HEK293 (cell line): ENCODE measurements around the gene HPF1.

Experiments used
- CTCF ChIA-PET: fragments of 350-600 bp; formaldehyde crosslinking; extraction: SDS; loops from one replicate; lab custom pipeline; 2021; ENCODE audit warnings: antibody characterized with exemption; lab: Yijun Ruan, JAX
- POLR2A ChIA-PET: fragments of 300-600 bp; formaldehyde crosslinking; extraction: SDS; loops from one replicate; lab custom pipeline; 2020; ENCODE audit warnings: antibody characterized with exemption, inconsistent platforms; lab: Yijun Ruan, JAX
- H3K27ac ChIP-seq: fragments of 200-500 bp; sonication (Bioruptor generic); 2 replicates; pipeline ENCODE4 v1.5.1; 2014; ENCODE audit warnings: low read depth, low read length, control low read depth, inconsistent platforms; ENCODE audit errors: extremely low read depth
- H3K36me3 ChIP-seq, 2 experiments: fragments of 200-500 bp in 1 of 2; sonication (Bioruptor generic) in 1 of 2; 1 replicate in 1 of 2; 2 replicates in 1 of 2; pipeline ENCODE4 v1.5.1; 2014 to 2017; ENCODE audit warnings: inconsistent platforms in 2 of 2, low read length in 2 of 2; ENCODE audit not compliant: control insufficient read depth in 2 of 2, insufficient read depth in 1 of 2
- H3K4me1 ChIP-seq: fragments of 200-500 bp; sonication (Bioruptor generic); 2 replicates; pipeline ENCODE4 v1.5.1; 2014; ENCODE audit warnings: mild to moderate bottlenecking, low read length, inconsistent platforms; ENCODE audit not compliant: control insufficient read depth, insufficient read depth
- H3K4me3 ChIP-seq: 2 replicates; pipeline ENCODE4 v1.5.1; 2011; ENCODE audit warnings: low read depth, mild to moderate bottlenecking, control low read depth, low read length, moderate library complexity
- H3K9me3 ChIP-seq: fragments of 200-500 bp; sonication (Bioruptor generic); 2 replicates; pipeline ENCODE4 v1.5.1; 2014; ENCODE audit warnings: low read depth, low read length, inconsistent platforms; ENCODE audit not compliant: control insufficient read depth, insufficient read depth
- OSR2 ChIP-seq: fragments of 450-650 bp; formaldehyde crosslinking; IDR thresholded peaks from 2 replicates; pipeline ENCODE4 v1.5.1; 2016; ENCODE audit warnings: missing biosample characterization, missing genetic modification characterization
- OVOL3 ChIP-seq: fragments of 450-650 bp; formaldehyde crosslinking; IDR thresholded peaks from 2 replicates; pipeline ENCODE4 v1.5.1; 2016; ENCODE audit warnings: missing biosample characterization, missing genetic modification characterization
- ZFP37 ChIP-seq: fragments of 450-650 bp; formaldehyde crosslinking; IDR thresholded peaks from 2 replicates; pipeline ENCODE4 v1.5.1; 2016; ENCODE audit warnings: missing biosample characterization, missing genetic modification characterization
- ZFP69B ChIP-seq: fragments of 450-650 bp; formaldehyde crosslinking; IDR thresholded peaks from 2 replicates; pipeline ENCODE4 v1.5.1; 2016; ENCODE audit warnings: missing biosample characterization, missing genetic modification characterization
- ZNF140 ChIP-seq: fragments of 450-650 bp; formaldehyde crosslinking; IDR thresholded peaks from 2 replicates; pipeline ENCODE4 v1.5.1; 2016; ENCODE audit warnings: missing biosample characterization, missing genetic modification characterization
- ZNF155 ChIP-seq: fragments of 450-650 bp; formaldehyde crosslinking; IDR thresholded peaks from 2 replicates; pipeline ENCODE4 v1.5.1; 2016; ENCODE audit warnings: missing biosample characterization, missing genetic modification characterization
- ZNF292 ChIP-seq: fragments of 450-650 bp; formaldehyde crosslinking; IDR thresholded peaks from 2 replicates; pipeline ENCODE4 v1.5.1; 2016; ENCODE audit warnings: low read depth, missing biosample characterization, missing genetic modification characterization, borderline replicate concordance
- ZNF707 ChIP-seq: fragments of 450-650 bp; formaldehyde crosslinking; IDR thresholded peaks from 2 replicates; pipeline ENCODE4 v1.5.1; 2016; ENCODE audit warnings: missing biosample characterization, missing genetic modification characterization
- TF ChIP-seq, protein P1 (sequence below): fragments of 450-650 bp; IDR thresholded peaks from 2 replicates; pipeline ENCODE4 v1.5.1; 2018; ENCODE audit warnings: missing biosample characterization, mild to moderate bottlenecking, missing genetic modification characterization
- TF ChIP-seq, protein P2 (sequence below): fragments of 450-650 bp; formaldehyde crosslinking; IDR thresholded peaks from 2 replicates; pipeline ENCODE4 v1.5.1; 2016; ENCODE audit warnings: missing biosample characterization, missing genetic modification characterization
- TF ChIP-seq, protein P3 (sequence below): fragments of 450-650 bp; formaldehyde crosslinking; IDR thresholded peaks from 2 replicates; pipeline ENCODE4 v1.5.1; 2017; ENCODE audit warnings: missing biosample characterization, mild to moderate bottlenecking, missing genetic modification characterization, moderate library complexity
- TF ChIP-seq, protein P4 (sequence below): fragments of 450-650 bp; formaldehyde crosslinking; optimal IDR thresholded peaks from 2 replicates; pipeline ENCODE3; 2016; ENCODE audit warnings: missing biosample characterization, mild to moderate bottlenecking, missing genetic modification characterization
- TF ChIP-seq, protein P5 (sequence below): fragments of 450-650 bp; formaldehyde crosslinking; IDR thresholded peaks from 2 replicates; pipeline ENCODE4 v1.5.1; 2016; ENCODE audit warnings: missing biosample characterization, missing genetic modification characterization
- TF ChIP-seq, protein P6 (sequence below): fragments of 450-650 bp; formaldehyde crosslinking; IDR thresholded peaks from 2 replicates; pipeline ENCODE4 v1.5.1; 2017; ENCODE audit warnings: missing biosample characterization, missing genetic modification characterization

HPF1 gene

DNA sequence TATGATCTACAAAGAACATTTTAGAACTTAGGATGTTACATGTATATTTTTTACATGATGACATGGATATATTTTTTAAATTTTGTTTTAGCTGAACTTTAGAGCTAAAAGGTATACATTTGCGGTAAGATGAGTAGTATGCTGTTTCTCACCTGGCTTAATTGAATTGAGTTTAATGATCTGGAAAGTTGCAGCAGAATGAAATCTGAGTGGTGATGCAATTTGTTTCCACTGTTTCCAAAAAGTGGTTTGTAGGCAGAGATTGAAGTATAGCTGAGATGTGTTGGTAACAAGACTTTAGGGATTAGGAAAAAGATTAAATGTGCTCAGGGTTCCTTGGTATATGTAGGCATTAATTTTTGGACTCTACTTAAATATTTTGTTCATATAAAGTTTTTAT, 68.1 kb downstream of the HPF1 start:
- H3K36me3 ChIP-seq = peaks cover 4 to 26% of the 10 kb centered on the region in 2 experiments
- TF ChIP-seq, protein P1, sequence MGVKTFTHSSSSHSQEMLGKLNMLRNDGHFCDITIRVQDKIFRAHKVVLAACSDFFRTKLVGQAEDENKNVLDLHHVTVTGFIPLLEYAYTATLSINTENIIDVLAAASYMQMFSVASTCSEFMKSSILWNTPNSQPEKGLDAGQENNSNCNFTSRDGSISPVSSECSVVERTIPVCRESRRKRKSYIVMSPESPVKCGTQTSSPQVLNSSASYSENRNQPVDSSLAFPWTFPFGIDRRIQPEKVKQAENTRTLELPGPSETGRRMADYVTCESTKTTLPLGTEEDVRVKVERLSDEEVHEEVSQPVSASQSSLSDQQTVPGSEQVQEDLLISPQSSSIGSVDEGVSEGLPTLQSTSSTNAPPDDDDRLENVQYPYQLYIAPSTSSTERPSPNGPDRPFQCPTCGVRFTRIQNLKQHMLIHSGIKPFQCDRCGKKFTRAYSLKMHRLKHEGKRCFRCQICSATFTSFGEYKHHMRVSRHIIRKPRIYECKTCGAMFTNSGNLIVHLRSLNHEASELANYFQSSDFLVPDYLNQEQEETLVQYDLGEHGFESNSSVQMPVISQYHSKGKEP (tag by site-specific recombination) = peak; percentile 53; the same call in 1 of the 2 replicates
- no peak for TF ChIP-seq ZFP69B
- H3K4me1 ChIP-seq = no peaks in the 10 kb centered on the region
- no peak overlapping the region for H3K4me3 ChIP-seq
- H3K9me3 ChIP-seq = no peaks in the 10 kb centered on the region
- CTCF ChIA-PET = no interaction called here
- no peak overlapping the region for H3K27ac ChIP-seq
- POLR2A ChIA-PET = no interaction called here

DNA sequence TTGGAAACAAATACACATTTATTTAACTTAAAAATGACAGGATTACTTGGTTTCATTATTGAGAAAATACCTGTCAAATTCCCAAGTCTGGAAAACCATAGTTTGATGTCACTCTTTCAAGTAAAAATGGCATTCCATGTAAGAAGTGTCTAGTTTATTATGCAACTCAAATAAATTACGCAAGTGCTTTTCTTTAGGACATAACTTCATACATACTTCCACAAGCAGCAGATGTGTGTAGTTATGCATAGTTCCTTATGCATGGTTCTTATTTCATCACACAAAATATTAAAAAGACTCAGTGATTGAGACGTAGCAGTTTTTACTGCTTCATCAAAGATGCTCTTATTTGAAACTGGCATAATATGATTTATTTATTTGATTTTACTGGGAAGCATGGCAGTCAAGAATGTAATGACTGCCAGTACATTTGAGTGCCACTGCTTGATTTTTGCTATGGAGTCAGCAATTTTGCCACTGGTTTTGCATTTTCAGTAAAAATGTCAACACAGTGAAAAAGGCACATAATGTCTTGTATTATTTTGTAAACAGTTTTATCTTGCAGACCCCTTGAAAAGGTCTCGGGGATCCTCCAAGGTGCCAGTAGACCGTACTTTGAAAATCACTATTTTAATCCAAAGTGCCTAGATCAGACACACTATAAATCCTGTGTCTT, 75.2 kb downstream of the HPF1 start:
- H3K4me1 ChIP-seq = peaks cover 5% of the 10 kb centered on the region; the same call in 1 of the 2 replicates
- H3K36me3 ChIP-seq = peaks cover 0 to 14% of the 10 kb centered on the region in 2 experiments; a peak in 2 of 3 replicates
- H3K9me3 ChIP-seq = no peaks in the 10 kb centered on the region
- ChIA-PET CTCF (no interaction called here), POLR2A (no interaction called here)
- H3K4me3 ChIP-seq = no peak overlapping the region
- no peak overlapping the region for H3K27ac ChIP-seq
- TF ChIP-seq, protein P2, sequence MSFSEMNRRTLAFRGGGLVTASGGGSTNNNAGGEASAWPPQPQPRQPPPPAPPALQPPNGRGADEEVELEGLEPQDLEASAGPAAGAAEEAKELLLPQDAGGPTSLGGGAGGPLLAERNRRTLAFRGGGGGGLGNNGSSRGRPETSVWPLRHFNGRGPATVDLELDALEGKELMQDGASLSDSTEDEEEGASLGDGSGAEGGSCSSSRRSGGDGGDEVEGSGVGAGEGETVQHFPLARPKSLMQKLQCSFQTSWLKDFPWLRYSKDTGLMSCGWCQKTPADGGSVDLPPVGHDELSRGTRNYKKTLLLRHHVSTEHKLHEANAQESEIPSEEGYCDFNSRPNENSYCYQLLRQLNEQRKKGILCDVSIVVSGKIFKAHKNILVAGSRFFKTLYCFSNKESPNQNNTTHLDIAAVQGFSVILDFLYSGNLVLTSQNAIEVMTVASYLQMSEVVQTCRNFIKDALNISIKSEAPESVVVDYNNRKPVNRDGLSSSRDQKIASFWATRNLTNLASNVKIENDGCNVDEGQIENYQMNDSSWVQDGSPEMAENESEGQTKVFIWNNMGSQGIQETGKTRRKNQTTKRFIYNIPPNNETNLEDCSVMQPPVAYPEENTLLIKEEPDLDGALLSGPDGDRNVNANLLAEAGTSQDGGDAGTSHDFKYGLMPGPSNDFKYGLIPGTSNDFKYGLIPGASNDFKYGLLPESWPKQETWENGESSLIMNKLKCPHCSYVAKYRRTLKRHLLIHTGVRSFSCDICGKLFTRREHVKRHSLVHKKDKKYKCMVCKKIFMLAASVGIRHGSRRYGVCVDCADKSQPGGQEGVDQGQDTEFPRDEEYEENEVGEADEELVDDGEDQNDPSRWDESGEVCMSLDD (tag by site-specific recombination) = no peak
- TF ChIP-seq, protein P3, sequence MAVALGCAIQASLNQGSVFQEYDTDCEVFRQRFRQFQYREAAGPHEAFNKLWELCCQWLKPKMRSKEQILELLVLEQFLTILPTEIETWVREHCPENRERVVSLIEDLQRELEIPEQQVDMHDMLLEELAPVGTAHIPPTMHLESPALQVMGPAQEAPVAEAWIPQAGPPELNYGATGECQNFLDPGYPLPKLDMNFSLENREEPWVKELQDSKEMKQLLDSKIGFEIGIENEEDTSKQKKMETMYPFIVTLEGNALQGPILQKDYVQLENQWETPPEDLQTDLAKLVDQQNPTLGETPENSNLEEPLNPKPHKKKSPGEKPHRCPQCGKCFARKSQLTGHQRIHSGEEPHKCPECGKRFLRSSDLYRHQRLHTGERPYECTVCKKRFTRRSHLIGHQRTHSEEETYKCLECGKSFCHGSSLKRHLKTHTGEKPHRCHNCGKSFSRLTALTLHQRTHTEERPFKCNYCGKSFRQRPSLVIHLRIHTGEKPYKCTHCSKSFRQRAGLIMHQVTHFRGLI = no peak
- TF ChIP-seq, protein P4, sequence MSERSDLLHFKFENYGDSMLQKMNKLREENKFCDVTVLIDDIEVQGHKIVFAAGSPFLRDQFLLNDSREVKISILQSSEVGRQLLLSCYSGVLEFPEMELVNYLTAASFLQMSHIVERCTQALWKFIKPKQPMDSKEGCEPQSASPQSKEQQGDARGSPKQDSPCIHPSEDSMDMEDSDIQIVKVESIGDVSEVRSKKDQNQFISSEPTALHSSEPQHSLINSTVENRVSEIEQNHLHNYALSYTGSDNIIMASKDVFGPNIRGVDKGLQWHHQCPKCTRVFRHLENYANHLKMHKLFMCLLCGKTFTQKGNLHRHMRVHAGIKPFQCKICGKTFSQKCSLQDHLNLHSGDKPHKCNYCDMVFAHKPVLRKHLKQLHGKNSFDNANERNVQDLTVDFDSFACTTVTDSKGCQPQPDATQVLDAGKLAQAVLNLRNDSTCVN (tag by site-specific recombination) = no peak
- TF ChIP-seq ZNF707 (tag by site-specific recombination) (no peak), ZNF155 (tag by site-specific recombination) (no peak), ZNF292 (no peak), OVOL3 (no peak), ZFP37 (tag by site-specific recombination) (no peak), OSR2 (no peak), ZNF140 (tag by site-specific recombination) (no peak)
- TF ChIP-seq, protein P5, sequence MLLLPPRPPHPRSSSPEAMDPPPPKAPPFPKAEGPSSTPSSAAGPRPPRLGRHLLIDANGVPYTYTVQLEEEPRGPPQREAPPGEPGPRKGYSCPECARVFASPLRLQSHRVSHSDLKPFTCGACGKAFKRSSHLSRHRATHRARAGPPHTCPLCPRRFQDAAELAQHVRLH (tag by site-specific recombination) = no peak
- TF ChIP-seq, protein P6, sequence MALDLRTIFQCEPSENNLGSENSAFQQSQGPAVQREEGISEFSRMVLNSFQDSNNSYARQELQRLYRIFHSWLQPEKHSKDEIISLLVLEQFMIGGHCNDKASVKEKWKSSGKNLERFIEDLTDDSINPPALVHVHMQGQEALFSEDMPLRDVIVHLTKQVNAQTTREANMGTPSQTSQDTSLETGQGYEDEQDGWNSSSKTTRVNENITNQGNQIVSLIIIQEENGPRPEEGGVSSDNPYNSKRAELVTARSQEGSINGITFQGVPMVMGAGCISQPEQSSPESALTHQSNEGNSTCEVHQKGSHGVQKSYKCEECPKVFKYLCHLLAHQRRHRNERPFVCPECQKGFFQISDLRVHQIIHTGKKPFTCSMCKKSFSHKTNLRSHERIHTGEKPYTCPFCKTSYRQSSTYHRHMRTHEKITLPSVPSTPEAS (tag by site-specific recombination) = no peak
